T1000 (cell line): ENCODE results near the gene SPIC.
"Not testable (repeated sequence)": the region's sequence is repeated elsewhere in the genome, so short reads cannot be mapped to it uniquely, and the experiment has no call there.

ENCODE experiments used
- DNase-seq: peaks from one replicate; lab custom pipeline; 2025; ENCODE audit warnings: mixed read lengths; lab: John Stamatoyannopoulos, UW

SPIC gene

GRCh38 chr12:101474711-101475386 lies at the start of gene SPIC:
Gene SPIC, plus strand, starts transcription at chr12:101475336. Its CDS starts 1,569 bp downstream, at chr12:101476905.
- DNase-seq: no peak

- DNase-seq: no peak
Measured at GRCh38 chr12:101430456-101430855, 44.7 kb upstream of the SPIC start.

GRCh38 chr12:101436136-101436535 lies 39.0 kb upstream of the SPIC start:
- DNase-seq: no peak

GRCh38 chr12:101439236-101439635 lies 35.9 kb upstream of the SPIC start:
- DNase-seq: no peak

- DNase-seq: no peak
Measured at GRCh38 chr12:101441461-101442224, 33.5 kb upstream of the SPIC start.

- no peak for DNase-seq
Measured at GRCh38 chr12:101455685-101456084, 19.5 kb upstream of the SPIC start.

- DNase-seq: peak; percentile 22
Measured at GRCh38 chr12:101459642-101460346, 15.3 kb upstream of the SPIC start.

GRCh38 chr12:101468948-101469347 lies 6.2 kb upstream of the SPIC start:
- no peak for DNase-seq

GRCh38 chr12:101470939-101471338 lies 4.2 kb upstream of the SPIC start:
- DNase-seq: no peak

GRCh38 chr12:101471878-101472277 lies 3.3 kb upstream of the SPIC start:
- DNase-seq: not testable (repeated sequence)

GRCh38 chr12:101474248-101474647 lies 888 bp upstream of the SPIC start:
- no peak for DNase-seq

GRCh38 chr12:101475751-101476305 lies 692 bp downstream of the SPIC start:
- no peak for DNase-seq

- no peak for DNase-seq
Measured at GRCh38 chr12:101480849-101481248, 5.7 kb downstream of the SPIC start.

GRCh38 chr12:101485021-101485420 lies 9.9 kb downstream of the SPIC start:
- DNase-seq: no peak

- DNase-seq: no peak
Measured at GRCh38 chr12:101488469-101488868, 13.3 kb downstream of the SPIC start.

GRCh38 chr12:101490286-101490920 lies 15.3 kb downstream of the SPIC start:
- no peak for DNase-seq

- no peak for DNase-seq
Measured at GRCh38 chr12:101491329-101491728, 16.2 kb downstream of the SPIC start.

GRCh38 chr12:101493556-101493955 lies 18.4 kb downstream of the SPIC start:
- DNase-seq: no peak

GRCh38 chr12:101498252-101498651 lies 23.1 kb downstream of the SPIC start:
- no peak for DNase-seq

- DNase-seq: no peak
Measured at GRCh38 chr12:101501410-101501995, 26.4 kb downstream of the SPIC start.

- DNase-seq: no peak
Measured at GRCh38 chr12:101521136-101521535, 46.0 kb downstream of the SPIC start.

GRCh38 chr12:101527682-101528081 lies 52.5 kb downstream of the SPIC start:
- DNase-seq: no peak
